SU-DHL-6 (cell line): ENCODE results near the gene EPHA5.

Source experiments
- EZH2phosphoT487 ChIP-seq: fragments of 200-600 bp; sonication (generic), shearing (Covaris generic); conservative IDR thresholded peaks from 2 replicates; pipeline ENCODE4 v1.6.1; 2018; ENCODE audit warnings: mild to moderate bottlenecking, antibody characterized with exemption, low read length, moderate library complexity, mixed read lengths
- TF ChIP-seq, protein P1 (sequence below): fragments of 200-600 bp; sonication (generic); IDR thresholded peaks from one replicate; pipeline ENCODE4 v1.5.1; 2017; ENCODE audit warnings: antibody characterized with exemption, mild to moderate bottlenecking, low read length, moderate library complexity; ENCODE audit not compliant: insufficient read depth, poor library complexity, severe bottlenecking

- TF ChIP-seq, protein P1, sequence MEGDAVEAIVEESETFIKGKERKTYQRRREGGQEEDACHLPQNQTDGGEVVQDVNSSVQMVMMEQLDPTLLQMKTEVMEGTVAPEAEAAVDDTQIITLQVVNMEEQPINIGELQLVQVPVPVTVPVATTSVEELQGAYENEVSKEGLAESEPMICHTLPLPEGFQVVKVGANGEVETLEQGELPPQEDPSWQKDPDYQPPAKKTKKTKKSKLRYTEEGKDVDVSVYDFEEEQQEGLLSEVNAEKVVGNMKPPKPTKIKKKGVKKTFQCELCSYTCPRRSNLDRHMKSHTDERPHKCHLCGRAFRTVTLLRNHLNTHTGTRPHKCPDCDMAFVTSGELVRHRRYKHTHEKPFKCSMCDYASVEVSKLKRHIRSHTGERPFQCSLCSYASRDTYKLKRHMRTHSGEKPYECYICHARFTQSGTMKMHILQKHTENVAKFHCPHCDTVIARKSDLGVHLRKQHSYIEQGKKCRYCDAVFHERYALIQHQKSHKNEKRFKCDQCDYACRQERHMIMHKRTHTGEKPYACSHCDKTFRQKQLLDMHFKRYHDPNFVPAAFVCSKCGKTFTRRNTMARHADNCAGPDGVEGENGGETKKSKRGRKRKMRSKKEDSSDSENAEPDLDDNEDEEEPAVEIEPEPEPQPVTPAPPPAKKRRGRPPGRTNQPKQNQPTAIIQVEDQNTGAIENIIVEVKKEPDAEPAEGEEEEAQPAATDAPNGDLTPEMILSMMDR = no peak
- no peak for TF ChIP-seq EZH2phosphoT487
Observed at GRCh38 chr4:65296246-65296645, 374.0 kb downstream of the EPHA5 start.
